ENCODE data around the gene ACP2.

GRCh38 chr11:47267876-47268275, 19.3 kb upstream of the ACP2 start:
- TF ChIP-seq CTCF (IDR thresholded peaks at IDR 0.05) (no peak), POLR2AphosphoS5 (IDR thresholded peaks at IDR 0.05) (no peak)
